ENCODE measurements around the gene BHLHA9.

- TF ChIP-seq CTCF (IDR thresholded peaks at IDR 0.05): no peak
- TF ChIP-seq POLR2A (IDR thresholded peaks at IDR 0.05): no peak
- no peak for TF ChIP-seq POLR2AphosphoS5 (IDR thresholded peaks at IDR 0.05)
Measured at GRCh38 chr17:1286379-1287106, 16.3 kb downstream of the BHLHA9 start.
